NCI-H460 (cell line): ENCODE measurements around the gene SSH2. TPM values are rescaled to one million over a fixed set of nuclear protein-coding genes. Genes with fewer than 3 reads are reported as not detected.
A peak's percentile ranks its signal among the peaks of the same experiment; 100 is the strongest.
"Not testable (repeated sequence)": the region's sequence is repeated elsewhere in the genome, so short reads cannot be mapped to it uniquely, and the experiment has no call there.

Source experiments
- DNase-seq: peaks from one replicate; pipeline ENCODE4 v3.0.0-alpha.2; 2016; ENCODE audit warnings: low read depth; ENCODE audit errors: extremely low read depth
- polyA plus RNA-seq: library from polyadenylated mRNA; depleted of rRNA; stranded (reverse); fragments of >200 nt; gene quantifications from 2 replicates; pipeline ENCODE4 v1.2.3, GENCODE V29; 2014; cell fraction: nucleus; rRNA removed
- total RNA-seq: library from RNA; depleted of rRNA; stranded (reverse); fragments of >200 nt; shearing (Covaris generic); gene quantifications from 2 replicates; pipeline ENCODE4 v1.2.3, GENCODE V29; 2014; rRNA removed

The SSH2 gene, protein sequence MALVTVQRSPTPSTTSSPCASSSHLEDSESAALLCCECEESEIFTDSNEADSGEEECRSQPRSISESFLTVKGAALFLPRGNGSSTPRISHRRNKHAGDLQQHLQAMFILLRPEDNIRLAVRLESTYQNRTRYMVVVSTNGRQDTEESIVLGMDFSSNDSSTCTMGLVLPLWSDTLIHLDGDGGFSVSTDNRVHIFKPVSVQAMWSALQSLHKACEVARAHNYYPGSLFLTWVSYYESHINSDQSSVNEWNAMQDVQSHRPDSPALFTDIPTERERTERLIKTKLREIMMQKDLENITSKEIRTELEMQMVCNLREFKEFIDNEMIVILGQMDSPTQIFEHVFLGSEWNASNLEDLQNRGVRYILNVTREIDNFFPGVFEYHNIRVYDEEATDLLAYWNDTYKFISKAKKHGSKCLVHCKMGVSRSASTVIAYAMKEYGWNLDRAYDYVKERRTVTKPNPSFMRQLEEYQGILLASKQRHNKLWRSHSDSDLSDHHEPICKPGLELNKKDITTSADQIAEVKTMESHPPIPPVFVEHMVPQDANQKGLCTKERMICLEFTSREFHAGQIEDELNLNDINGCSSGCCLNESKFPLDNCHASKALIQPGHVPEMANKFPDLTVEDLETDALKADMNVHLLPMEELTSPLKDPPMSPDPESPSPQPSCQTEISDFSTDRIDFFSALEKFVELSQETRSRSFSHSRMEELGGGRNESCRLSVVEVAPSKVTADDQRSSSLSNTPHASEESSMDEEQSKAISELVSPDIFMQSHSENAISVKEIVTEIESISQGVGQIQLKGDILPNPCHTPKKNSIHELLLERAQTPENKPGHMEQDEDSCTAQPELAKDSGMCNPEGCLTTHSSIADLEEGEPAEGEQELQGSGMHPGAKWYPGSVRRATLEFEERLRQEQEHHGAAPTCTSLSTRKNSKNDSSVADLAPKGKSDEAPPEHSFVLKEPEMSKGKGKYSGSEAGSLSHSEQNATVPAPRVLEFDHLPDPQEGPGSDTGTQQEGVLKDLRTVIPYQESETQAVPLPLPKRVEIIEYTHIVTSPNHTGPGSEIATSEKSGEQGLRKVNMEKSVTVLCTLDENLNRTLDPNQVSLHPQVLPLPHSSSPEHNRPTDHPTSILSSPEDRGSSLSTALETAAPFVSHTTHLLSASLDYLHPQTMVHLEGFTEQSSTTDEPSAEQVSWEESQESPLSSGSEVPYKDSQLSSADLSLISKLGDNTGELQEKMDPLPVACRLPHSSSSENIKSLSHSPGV (N-terminal part only)
- 7.6 and 8.3 TPM in 2 replicates for total RNA-seq
- 8.6 and 16.9 TPM in 2 replicates for polyA plus RNA-seq

DNA sequence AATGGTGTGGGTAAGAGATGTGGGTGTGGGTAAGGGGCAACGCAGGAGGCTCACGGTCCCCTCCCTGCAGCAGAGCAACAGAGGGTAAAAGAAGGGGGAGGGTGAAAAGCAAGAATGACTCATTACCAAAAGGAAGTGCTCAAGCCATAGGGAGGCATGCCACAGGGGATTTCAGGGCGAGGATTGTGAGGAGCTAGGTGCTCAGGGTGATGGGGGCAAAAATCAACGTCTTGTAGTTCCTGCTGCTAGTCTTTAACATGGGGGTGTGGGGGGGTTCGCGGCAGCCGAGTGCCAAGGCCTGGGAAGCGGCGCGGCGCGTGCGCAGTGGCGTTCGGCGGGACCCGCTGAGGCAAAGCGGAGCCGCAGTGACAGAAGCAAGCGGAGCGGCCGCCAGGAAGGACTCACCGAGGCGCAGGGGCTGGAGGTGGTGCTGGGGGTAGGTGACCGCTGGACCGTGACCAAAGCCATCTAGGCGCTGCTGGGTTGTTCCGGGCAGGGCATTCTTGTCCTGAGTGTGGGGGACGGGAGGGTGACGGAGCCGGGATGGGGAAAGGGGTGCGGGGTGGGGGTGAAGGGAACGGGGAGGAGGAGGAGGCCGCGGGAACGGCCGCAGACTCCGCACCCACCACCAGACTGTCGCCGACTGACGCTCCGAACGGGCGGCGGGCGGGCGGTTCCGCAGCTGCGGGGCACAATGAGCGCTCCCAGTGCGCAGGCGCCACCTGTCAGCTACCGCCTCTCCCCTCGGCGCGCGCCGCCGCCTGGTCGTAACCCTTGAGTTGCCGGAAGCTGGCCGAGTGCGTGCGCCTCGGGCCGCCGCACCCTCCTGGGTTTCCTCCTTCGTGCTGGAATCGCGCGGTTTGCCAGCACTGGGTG lies at the start of gene SSH2:
Gene SSH2, minus strand, starts transcription at position 696 of the 876 bp plus-strand sequence. Its CDS starts 228 bp downstream, at position 468.
- peak; percentile 87 for DNase-seq

DNA sequence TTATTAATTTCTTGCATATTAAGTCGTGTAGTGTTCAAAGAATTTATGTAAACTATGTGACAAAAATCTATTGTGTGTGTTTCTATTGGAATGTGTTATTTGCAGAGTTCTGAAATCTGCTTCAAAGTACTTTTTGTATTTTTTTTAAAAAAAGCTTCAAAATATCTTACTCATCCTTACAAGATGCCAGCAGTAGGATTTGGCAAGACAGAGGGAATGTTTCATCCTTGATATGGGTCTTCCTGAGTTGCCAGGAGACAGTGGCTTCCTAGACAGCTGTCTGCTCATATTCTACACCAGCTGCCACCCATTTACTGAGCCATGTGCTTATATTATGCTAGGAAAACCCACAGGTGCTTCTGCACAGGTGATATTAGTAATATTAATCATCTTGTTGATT lies 47.8 kb upstream of the SSH2 start:
- DNase-seq, result no peak

DNA sequence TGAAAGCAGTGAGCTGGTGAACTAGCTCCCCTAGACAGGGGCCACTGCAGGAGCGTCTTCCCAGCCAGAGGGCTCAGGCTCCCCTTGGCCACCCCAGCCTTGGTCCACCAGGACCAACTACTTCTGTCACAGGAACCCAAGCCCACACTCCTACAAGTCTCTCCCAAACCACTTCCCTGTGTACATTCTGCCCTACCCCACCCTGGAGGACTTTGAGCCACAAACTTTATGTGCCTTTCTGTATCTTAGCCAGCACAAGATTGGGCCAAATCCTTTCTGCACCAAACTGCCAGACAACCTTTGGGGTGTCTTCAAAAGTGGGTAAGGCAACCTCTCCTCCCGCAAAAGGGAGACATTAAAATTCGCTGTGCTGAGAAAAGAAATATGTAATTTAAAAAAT lies 43.0 kb upstream of the SSH2 start:
- DNase-seq, result no peak

DNA sequence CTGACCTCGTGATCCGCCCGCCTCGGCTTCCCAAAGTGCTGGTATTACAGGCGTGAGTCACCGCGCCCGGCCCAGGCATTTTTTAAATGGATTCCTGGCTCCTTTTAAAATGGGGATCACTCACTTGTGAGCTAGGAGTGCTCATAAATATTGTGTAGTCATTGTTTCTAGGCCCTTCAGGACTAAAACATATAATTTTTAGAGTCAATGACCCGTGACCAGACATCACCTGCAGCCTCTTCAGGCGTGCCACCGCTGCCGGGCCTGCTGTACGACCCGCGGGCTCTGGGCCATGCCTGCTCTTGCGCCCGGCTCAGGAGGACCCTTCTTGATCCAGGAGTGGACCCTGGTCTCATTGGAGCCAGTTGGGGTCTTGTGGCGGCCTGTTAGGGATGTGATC lies 42.2 kb upstream of the SSH2 start:
- no peak for DNase-seq

- DNase-seq, result no peak
Observed at GRCh38 chr17:29968271-29968670, 38.2 kb upstream of the SSH2 start.

DNA sequence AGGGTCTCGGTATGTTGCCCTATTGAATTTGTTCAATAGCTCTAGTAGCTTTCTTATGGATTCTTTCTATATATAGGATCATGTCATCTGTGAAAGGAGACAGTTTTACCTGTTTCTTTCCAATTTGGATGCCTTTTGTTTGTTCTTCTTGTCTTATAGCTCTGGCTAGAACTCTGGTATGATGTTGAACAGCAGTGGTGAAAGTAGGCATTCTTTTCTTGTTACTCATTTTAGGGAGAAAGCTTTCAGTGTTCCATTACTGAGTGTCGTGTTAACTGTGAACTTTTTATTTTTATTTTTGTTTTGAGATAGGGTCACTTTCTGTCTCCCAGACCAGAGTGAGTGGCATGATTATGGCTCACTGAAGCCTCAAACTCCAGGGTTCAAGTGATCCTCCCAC lies 32.6 kb upstream of the SSH2 start:
- no peak for DNase-seq

- no peak for DNase-seq
Observed at GRCh38 chr17:29959658-29960337, 29.8 kb upstream of the SSH2 start.

DNA sequence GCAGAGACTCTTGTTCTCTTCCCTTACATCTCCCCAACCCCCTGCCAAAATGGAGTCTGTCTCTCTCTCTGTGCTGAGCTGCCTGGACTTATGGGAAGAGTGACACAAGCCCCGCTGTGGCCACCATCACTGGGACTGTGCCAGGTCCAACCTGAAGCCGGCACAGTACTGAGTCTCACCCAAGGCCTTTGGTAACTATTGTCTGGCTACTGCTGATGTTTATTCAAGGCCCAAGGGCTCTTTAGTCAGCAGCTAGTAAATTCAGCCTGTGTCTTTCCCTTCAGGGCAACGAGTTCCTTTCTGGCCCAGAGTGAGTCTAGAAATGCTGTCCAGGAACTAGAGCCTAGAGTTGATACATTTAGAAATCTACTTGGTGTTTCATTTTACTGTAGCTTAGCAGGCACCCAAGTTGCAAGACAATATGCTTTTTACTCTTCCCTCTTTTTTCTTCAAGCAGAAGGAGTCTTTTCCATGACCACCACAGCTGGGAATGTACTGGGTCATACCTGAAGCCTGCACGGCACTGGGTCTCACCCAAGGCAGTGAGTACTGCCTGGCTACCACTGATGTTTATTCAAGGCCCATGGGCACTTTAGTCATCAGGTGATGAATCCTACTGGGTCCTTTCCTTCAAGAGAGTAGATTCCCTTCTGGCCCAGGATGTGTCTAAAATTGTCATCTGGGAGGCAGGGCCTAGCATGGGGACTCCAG lies 29.1 kb upstream of the SSH2 start:
- DNase-seq, result no peak

GRCh38 chr17:29957488-29957887 lies 27.5 kb upstream of the SSH2 start:
- not testable (repeated sequence) for DNase-seq

GRCh38 chr17:29956225-29956624 lies 26.2 kb upstream of the SSH2 start:
- no peak for DNase-seq

DNA sequence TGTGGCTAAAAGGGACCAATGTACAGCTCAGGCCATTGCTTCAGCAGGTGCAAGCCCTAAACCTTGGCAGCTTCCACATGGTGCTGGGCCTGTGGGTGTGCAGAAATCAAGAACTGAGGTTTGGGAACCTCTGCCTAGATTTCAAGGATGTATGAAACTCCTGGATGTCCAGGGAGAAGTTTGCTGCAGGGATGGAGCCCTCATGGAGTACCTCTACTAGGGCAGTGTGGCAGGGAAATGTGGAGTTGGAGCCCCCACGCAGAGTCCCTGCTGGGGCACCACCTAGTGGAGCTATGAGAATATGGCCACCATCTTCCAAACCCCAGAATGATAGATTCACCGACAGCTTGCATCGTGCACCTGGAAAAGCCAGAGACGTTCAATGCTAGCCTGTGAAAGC lies 24.4 kb upstream of the SSH2 start:
- DNase-seq, result no peak

GRCh38 chr17:29949696-29950095 lies 19.7 kb upstream of the SSH2 start:
- DNase-seq, result no peak

DNA sequence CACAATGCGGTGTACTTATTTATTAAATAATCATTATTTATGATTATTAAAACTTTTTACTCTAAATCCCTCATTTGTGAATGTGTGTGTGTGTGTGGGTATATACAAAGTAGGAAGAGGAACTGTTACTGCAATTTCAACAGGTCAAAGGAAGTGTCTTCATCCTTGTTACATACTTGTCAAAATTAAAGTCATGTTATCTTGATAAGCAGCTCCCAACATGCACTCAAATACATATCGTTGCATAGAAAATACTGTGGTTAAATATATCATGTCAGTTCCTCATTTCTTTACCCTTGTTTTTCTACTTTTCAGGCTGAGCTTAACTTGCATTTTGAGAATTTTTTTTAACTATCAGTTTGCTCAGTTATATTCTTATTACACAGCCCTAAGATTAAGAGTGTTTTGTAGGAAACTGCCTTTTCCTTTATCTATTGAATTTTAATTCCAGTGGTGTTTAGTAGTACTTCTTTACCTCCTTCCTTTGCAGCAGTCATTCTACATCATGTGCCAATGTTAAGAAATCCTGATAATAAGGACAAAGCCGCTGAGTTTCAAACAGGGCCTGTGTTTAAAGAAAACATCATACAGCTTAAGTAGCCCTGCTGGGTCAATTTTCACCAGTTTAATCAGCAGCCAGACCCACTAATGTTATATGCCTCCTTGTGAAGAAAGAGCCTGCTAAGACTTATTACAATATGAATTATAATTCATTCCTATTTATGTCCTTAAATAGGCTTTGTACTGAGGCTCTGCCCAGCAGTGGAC lies 18.6 kb upstream of the SSH2 start:
- DNase-seq, result no peak

DNA sequence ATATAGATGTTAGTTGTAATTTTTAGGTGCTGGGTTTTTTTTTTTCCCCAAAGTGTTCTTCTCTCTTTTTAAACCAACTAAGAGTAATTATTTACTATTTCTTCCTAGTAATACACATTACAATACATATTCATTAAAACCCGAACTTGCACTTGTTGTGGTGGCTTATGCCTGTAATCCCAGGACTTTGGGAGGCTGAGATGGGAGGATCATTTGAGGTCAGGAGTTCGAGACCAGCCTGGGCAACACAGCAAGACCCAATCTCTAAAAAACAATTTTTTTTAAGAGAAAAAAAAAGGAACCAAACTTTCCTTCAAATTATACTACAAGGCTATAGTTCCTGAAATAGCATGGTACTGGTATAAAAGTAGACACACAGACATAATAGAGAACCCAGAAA lies 15.3 kb upstream of the SSH2 start:
- no peak for DNase-seq

GRCh38 chr17:29941334-29941733 lies 11.3 kb upstream of the SSH2 start, which contains the start of gene EFCAB5:
Gene EFCAB5 (plus strand): TSS chr17:29941634. CDS start chr17:29941797, 163 bp downstream.
- no peak for DNase-seq

DNA sequence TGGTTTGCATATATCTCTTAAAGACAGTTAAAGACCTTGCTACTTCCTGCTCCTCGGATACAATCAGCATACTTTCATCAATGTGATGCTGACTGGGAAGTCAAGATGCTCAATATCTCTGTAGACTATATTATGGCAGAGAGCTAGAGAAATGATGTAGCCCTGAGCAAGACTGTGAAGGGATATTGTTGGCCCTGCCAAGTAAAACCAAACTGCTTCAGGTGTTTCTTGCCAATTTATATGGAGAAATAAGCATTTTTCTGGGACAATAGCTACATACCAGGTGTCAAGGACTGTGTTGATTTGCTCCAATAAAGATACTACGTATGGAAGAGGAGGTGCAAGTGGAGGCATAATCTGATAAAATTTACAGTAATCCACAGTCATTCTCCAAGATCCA lies 6.7 kb upstream of the SSH2 start:
- no peak for DNase-seq

DNA sequence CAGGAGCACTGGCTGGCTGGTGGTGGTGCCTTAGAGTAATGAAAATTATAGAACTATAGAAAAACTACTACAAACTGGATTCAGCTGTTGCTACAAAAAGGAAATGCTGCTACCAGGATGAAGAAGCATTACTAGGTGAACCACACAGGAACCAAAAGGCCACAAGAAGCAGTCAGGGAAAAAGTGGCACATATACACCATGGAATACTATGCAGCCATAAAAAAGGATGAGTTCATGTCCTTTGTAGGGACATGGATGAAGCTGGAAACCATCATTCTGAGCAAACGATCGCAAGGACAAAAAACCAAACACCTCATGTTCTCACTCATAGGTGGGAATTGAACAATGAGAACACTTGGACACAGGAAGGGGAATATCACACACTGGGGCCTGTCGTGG lies 5.9 kb upstream of the SSH2 start:
- DNase-seq, result not testable (repeated sequence)

DNA sequence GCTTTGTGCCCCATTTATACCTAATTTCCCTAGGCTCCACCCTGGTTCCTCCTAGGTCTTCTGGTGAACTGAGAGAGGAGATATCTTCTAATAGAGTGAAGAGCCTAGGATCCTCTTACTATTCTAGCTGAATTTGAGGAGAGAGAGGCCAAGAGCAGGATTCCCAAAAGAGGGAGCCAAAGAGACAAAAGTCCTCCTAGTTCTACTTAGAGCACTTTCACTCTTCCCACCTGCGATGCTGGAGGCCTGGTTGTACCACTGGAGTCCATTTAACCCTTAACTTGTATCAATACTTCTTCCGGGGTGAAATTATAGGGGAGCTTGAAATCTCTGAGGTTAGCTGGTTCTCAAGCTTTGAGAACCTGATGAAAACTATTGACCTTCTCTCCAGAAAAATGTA lies 3.4 kb upstream of the SSH2 start:
- peak; percentile 17 for DNase-seq
